NCI-H2171 treated with DMSO at 0.1 percent for 48 hours (cell line): Measurements from ENCODE around the gene CACNA1D.

Source experiments
- DNase-seq: peaks from one replicate; lab custom pipeline; 2025; lab: John Stamatoyannopoulos, UW

The CACNA1D gene

GRCh38 chr3:53808496-53808895 lies 314.1 kb downstream of the CACNA1D start:
- DNase-seq = no peak

GRCh38 chr3:53809267-53809666 lies 314.9 kb downstream of the CACNA1D start:
- DNase-seq = no peak

- no peak for DNase-seq
Measured at GRCh38 chr3:53809764-53810400, 315.5 kb downstream of the CACNA1D start.

GRCh38 chr3:53811143-53811927 lies 316.9 kb downstream of the CACNA1D start:
- DNase-seq = no peak

- peak; percentile 1 for DNase-seq
Measured at GRCh38 chr3:53812434-53812833, 318.0 kb downstream of the CACNA1D start.

GRCh38 chr3:53813229-53813628 lies 318.8 kb downstream of the CACNA1D start:
- no peak for DNase-seq

GRCh38 chr3:53813876-53814275 lies 319.5 kb downstream of the CACNA1D start:
- no peak for DNase-seq

GRCh38 chr3:53815067-53815466 lies 320.7 kb downstream of the CACNA1D start:
- no peak for DNase-seq

- no peak for DNase-seq
Measured at GRCh38 chr3:53815651-53816050, 321.2 kb downstream of the CACNA1D start.

- no peak for DNase-seq
Measured at GRCh38 chr3:53816425-53816824, 322.0 kb downstream of the CACNA1D start.

GRCh38 chr3:53817211-53817610 lies 322.8 kb downstream of the CACNA1D start:
- DNase-seq = no peak

GRCh38 chr3:53817809-53818208 lies 323.4 kb downstream of the CACNA1D start:
- no peak for DNase-seq

- no peak for DNase-seq
Measured at GRCh38 chr3:53818221-53819162, 324.1 kb downstream of the CACNA1D start.

DNA sequence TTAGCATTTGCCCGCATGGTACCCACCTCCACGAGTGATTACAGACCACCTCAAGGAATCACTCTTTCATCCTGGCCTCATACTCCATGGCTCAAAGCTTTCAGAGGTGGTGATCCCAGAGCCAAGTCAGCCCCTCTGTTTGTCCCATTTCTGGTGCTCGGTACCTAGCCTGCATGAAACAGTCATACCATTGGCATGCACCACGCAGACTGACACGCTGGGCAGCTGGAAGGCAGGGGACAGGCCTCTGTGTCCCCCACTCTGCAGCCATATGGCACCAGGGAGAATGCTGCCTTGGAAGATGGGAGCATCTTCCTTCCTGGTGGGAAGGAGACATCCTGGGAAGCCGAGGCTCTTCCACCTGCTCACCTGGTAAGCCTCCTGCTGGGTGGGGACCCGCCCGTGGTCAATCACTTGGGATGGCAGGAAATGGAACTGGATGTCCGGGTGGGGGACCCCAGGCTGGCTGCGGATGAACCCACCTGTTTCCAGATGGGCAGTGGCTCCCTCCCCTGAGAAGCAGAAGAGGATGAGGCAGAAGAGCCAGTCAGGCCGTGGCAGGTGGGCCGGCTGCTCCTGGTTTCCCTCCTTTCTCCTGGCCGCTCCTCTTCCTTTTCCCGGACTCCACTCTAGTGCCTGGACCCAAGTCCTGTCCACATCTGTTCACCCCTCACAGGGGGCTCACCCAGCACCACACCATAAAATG lies 324.9 kb downstream of the CACNA1D start:
- no peak for DNase-seq

- no peak for DNase-seq
Measured at GRCh38 chr3:53820084-53820483, 325.7 kb downstream of the CACNA1D start.

DNA sequence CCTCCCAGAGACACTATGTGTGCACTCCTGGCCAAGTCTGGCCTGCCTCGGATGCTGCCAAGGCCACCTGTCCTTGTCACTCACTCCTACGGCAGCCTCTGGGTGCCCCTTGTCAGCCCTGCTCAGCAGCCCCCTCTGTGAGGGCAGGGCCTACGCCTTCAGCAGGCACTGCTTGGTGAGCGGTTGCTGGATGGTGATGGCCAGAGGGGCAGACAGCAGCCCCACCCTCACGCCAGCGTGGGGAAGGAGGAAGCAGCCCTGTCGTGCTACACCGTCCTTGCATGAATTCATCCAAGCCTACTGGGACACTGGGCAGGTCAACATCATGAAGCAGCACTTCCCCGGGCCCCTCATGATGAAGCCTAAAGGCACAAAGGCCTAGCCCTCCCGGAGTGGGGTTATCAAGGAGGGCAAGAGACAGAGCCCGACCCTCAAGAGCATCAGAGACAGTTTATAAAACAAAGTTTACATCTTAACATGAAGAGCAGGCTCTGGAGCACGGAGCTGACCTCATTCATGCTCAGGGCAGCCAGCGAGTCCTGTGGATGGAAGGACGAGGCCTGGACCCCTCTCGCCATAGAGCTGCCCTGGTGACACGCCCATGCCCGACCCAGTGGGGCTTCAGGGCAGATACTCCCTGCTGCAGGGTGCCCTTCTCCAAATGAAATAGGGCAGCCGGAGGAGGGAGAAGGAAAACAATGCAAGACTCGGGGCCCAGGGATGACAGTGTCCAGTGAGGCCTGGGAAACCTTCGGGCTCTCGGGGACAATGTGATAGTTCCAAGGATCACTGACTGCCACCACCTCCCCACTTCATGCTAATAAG lies 326.6 kb downstream of the CACNA1D start:
- DNase-seq = no peak

DNA sequence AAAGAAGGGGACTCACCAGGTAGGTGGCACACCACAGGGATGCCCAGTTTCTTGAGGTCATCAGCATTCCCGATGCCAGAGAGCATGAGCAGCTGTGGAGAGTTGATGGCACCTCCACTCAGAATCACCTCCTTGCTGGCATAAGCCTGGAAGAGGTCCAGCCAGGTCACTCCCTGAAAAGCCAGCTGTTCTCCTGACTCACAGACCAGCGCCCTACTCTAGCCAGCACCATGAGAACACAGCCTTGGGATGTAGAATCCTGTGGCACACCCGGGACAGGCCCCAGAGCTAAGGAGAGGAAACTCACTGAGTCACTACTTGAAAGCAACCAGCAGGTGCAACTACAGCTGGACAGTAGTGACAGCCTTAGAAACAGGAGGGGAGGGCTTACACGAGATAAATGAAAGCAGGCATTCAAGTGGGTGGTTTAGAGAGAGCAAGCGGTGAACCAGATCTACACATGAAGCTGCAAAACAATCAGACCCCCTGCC lies 327.3 kb downstream of the CACNA1D start:
- DNase-seq = no peak

- no peak for DNase-seq
Measured at GRCh38 chr3:53822331-53822741, 327.9 kb downstream of the CACNA1D start.

- DNase-seq = no peak
Measured at GRCh38 chr3:53823026-53823955, 328.9 kb downstream of the CACNA1D start.
